Epithelial cell of umbilical artery (primary cell): Measurements from ENCODE around the gene OTUD5. TPM values are rescaled to one million over a fixed set of nuclear protein-coding genes. Genes with fewer than 3 reads are reported as not detected.

ENCODE experiments used
- total RNA-seq: library from RNA; depleted of rRNA; stranded (reverse); fragments of >200 nt; gene quantifications from 2 replicates; pipeline ENCODE4 v1.2.3, GENCODE V29; 2014

The OTUD5 gene, protein sequence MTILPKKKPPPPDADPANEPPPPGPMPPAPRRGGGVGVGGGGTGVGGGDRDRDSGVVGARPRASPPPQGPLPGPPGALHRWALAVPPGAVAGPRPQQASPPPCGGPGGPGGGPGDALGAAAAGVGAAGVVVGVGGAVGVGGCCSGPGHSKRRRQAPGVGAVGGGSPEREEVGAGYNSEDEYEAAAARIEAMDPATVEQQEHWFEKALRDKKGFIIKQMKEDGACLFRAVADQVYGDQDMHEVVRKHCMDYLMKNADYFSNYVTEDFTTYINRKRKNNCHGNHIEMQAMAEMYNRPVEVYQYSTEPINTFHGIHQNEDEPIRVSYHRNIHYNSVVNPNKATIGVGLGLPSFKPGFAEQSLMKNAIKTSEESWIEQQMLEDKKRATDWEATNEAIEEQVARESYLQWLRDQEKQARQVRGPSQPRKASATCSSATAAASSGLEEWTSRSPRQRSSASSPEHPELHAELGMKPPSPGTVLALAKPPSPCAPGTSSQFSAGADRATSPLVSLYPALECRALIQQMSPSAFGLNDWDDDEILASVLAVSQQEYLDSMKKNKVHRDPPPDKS
- total RNA-seq = 18.4 and 25.7 TPM in 2 replicates

DNA sequence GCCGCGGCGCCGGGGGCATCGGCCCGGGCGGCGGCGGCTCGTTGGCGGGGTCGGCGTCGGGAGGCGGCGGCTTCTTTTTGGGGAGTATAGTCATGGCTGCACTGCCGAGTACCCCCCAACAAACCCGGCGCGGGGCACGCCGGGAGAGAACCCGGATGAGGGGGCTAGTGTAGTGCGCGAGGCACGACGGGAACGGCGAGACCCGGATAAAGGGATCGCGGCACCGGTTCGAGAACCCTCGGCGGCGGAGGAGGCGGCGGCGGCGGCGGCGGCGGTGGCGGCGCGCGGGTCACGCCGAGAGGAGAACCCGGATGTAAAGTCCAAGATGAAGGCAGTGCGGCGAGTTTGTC, at the start of gene OTUD5:
OTUD5 (minus strand) TSS at position 131 of the 350 bp plus-strand sequence; CDS start at position 94, 37 bp downstream.

DNA sequence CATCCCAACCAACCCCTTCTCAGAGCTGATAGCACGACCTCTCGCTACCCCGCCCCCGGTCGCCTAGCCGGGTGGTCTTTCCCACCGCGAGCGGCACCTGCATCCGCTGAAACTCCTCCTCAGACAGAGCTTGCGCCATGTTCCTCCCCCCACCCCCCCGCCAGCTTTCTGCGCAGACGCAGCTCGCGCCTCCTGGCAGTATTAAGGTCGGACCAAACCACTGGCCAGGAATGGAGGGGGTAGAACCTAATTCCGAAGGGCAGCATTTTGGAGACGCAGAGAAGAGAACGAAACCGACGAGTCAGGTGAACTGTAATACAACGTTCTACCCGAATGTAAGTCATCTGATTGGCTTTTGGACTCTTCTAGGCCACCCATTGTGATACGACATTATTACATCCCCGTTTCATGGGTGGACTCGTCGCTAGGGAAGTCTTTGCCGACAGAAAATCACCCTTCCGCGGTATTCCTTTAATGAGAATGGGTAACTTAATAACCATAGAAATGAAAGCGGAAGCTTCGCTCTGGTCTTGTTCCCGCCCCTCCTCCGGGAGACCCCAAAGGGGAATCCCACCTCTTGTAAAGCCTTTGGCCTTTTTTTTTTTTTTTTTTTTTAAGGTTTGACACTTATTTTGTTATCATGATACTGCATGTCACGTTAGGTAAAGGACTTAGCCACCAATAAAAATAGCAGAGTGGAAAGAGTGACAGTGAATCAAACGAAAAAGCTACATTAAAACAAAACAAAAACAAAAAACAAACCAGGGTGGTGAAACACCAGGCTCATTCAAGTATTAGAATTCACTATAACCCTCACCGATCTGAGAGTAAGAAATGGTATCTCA, 44.9 kb upstream of the OTUD5 start, which contains the start of gene GRIPAP1:
GRIPAP1 (minus strand) TSS at position 174 of the 845 bp plus-strand sequence; CDS start at position 139, 35 bp downstream.

DNA sequence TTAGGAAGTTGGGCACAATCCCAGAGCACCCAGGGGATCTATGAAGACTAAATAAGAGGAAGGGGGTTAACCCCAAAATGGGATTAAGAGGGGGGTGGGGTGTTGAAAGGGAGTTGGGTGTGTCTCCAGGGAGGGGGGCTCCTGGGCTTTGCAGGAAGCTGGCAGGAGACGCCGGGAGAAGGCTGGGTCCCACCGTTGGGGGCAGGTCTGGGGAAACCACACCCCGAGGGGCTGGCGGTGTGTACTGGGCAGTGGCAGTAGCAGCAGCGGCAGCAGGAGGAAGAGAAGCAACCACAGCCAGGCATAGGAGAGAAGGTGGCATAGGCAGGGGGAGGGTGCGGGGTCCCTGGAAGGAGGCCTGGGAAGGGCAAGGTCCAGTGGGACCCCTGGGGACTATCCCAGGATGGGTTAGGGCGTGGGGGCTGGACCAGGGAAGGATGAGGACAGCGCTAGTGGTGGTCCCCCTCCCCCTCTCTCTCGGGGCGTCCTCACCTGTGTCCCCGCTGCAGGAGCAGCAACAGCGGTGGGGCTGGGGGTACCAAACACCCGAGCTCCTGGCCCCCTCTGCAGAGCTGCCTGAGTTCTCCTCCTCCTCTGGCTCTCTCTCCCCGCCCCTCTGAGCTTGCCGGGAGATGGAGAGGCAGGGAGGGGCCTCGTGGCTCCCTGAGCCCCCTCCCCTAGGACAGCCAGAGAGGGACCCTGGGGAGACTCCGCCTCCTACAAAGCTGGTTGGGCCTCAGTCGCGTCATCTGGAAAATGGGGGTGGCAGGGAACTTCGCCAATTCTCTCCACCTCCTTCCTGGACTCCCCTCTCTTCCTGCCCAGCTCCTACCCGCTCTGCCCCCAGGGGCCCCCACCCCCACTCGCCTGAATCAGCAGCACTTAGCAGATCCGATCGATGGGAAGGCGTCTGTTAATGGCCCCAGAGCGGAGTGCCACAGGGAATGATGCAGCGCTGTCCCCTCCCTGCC, 14.1 kb upstream of the OTUD5 start, which contains the start of gene KCND1:
KCND1 (minus strand) TSS at position 596 of the 971 bp plus-strand sequence. CDS start 1,573 bp downstream, outside the sequence.

DNA sequence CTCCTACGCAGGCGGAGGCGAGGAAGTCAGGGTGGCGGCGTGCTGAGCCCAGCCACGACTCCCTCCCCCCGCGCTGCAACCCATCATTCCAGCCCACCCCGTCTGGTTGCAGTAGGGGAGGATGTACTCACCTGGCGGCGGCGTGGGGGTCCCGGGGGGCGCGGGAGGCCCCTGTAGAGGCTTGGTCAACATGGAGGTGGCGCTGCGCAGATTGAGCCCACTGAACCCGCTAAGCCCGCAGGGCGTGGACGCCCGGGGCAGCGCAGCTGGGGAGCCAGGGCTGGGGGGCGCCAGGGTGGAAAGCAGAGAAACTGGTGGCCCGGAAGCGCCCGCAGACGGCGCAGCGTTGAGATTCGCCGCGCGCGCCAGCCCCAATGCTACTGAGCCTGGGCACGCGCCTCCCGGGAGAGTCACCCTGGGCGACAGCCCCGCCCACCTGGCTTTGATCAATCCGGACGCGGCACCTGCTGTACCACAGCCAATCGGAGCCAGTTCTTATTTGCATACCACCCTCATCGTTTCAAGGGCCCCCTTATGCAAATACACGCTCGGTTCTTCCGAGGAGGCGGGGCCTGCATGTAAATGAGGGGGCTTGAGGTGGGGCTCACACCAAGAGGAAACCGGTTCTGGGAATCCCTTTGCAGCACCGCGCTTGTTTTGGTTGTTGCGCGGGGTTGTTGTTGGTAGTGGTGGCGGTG, 38.6 kb downstream of the OTUD5 start, which contains the start of gene PIM2:
PIM2 (minus strand) TSS at position 382 of the 698 bp plus-strand sequence; CDS start at position 192, 190 bp downstream.

DNA sequence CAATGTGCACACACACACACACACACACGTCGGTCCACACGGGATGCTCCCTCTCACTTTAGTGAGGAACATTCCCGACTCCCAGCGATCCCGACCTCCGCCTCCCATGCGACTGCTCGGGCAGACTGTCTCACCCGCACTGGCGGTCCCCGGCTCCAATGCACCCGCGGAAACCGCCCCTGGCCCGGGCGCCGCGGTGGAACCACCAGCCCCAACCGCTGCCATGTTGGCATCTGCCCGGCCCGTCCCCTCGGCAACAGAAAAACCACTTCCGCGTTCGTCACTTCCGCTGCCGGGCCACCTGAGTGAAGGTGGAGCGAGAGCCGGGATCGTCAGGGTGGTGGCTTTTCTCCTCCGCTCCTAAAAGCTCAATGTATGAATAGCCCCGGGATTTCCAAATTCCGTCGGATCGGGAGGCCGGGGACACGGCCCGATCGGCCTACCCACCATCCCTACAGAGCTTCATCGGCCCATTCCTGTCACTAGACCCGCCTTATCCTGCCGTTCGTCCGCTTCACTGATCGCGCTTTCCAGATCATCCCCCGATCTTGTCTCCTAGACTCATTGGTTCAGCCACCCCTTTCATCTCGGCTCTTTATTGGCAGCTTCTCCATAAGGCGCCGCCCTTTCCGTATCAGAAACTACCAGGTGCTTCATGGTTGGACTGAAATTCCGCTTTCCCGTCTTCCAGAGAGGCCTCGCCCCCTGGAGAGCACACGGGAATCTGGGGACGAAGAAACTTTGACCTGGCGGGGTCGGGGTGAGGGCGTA, 45.8 kb downstream of the OTUD5 start, which contains the start of gene SLC35A2:
SLC35A2 (minus strand) TSS at position 235 of the 771 bp plus-strand sequence; CDS start at position 225, 10 bp downstream.

DNA sequence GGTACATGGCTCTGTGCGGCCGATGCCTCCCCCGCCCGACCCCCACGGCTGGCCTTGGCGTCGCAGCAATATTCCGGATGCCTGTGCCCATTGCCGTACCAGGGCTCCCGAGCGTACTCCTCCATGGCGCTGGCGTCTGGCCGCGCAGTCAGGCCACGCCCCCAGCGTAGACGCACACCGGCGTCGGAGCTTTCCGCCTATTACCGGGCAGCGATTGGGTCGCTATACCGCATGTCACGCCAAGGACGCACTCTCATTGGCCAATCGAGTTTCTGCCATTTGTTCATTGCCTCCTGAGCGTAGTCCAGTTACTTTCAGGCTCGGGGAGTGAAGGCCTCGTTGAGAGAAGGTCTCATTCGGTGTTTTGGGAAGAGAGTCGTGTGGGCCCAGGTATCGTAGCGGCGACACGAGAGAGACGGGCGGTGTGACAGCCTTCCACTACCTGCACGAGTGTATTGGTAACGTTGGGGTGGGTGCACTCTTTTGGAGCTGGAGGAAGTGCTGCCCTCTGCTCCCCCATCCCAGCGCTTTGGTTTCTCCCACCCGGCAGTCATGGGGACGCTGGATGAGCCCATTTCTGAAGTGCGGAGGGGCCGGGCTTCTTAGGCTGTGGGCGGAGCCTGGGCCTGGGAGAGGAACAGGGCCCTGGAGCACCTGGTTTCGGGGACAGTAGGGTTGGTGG, 59.6 kb downstream of the OTUD5 start, which contains the start of the genes PQBP1 and TIMM17B:
PQBP1 (plus strand) TSS at position 306 of the 682 bp plus-strand sequence. CDS start 580 bp downstream, outside the sequence.
TIMM17B (minus strand) TSS at position 144 of the 682 bp plus-strand sequence; CDS start at position 125, 19 bp downstream.

Other genes with a start within 250 kb of the OTUD5 start
- not detected in 2 replicates for gene GLOD5, start 195.9 kb downstream of the OTUD5 start, total RNA-seq
- not detected in 2 replicates for gene GATA1, start 171.0 kb downstream of the OTUD5 start, total RNA-seq
- gene HDAC6, start 155.5 kb downstream of the OTUD5 start, total RNA-seq = 20.1 and 28.6 TPM in 2 replicates
- gene ERAS, start 131.1 kb downstream of the OTUD5 start, total RNA-seq = not detected in 2 replicates
- under 0.01 TPM in 1 of 2 replicates, not detected in the other for gene PCSK1N, start 122.0 kb downstream of the OTUD5 start, total RNA-seq
- 35.0 and 36.4 TPM in 2 replicates for gene TIMM17B, start 59.8 kb downstream of the OTUD5 start, total RNA-seq
- 79.9 and 99.7 TPM in 2 replicates for gene PQBP1, start 59.7 kb downstream of the OTUD5 start, total RNA-seq
- 12.7 and 14.3 TPM in 2 replicates for gene SLC35A2, start 46.0 kb downstream of the OTUD5 start, total RNA-seq
- 4.9 and 5.8 TPM in 2 replicates for gene PIM2, start 38.6 kb downstream of the OTUD5 start, total RNA-seq
- gene KCND1, start 14.2 kb upstream of the OTUD5 start, total RNA-seq = 0.46 and 0.65 TPM in 2 replicates
- gene GRIPAP1, start 44.7 kb upstream of the OTUD5 start, total RNA-seq = 22.4 and 27.1 TPM in 2 replicates
- gene TFE3, start 85.8 kb upstream of the OTUD5 start, total RNA-seq = 15.3 and 18.1 TPM in 2 replicates
- 0.61 and 0.65 TPM in 2 replicates for gene CCDC120, start 101.4 kb upstream of the OTUD5 start, total RNA-seq
- 4.6 and 5.2 TPM in 2 replicates for gene PRAF2, start 116.4 kb upstream of the OTUD5 start, total RNA-seq
- 24.0 and 34.0 TPM in 2 replicates for gene WDR45, start 122.3 kb upstream of the OTUD5 start, total RNA-seq
- gene GPKOW, start 166.1 kb upstream of the OTUD5 start, total RNA-seq = 23.4 and 25.1 TPM in 2 replicates
- 0.65 and 1.7 TPM in 2 replicates for gene MAGIX, start 205.2 kb upstream of the OTUD5 start, total RNA-seq
- gene PLP2, start 214.3 kb upstream of the OTUD5 start, total RNA-seq = 7.8 and 13.3 TPM in 2 replicates
- gene PRICKLE3, start 228.8 kb upstream of the OTUD5 start, total RNA-seq = 5.2 and 6.2 TPM in 2 replicates
- under 0.01 and 0.15 TPM in 2 replicates for gene SYP, start 242.6 kb upstream of the OTUD5 start, total RNA-seq